ENCODE measurements around the gene MTUS2. TPM values are rescaled to one million over a fixed set of nuclear protein-coding genes. Genes with fewer than 3 reads are reported as not detected.

Gene MTUS2
- total RNA-seq, 1 donor from 2014 or later: 6.8 TPM

DNA sequence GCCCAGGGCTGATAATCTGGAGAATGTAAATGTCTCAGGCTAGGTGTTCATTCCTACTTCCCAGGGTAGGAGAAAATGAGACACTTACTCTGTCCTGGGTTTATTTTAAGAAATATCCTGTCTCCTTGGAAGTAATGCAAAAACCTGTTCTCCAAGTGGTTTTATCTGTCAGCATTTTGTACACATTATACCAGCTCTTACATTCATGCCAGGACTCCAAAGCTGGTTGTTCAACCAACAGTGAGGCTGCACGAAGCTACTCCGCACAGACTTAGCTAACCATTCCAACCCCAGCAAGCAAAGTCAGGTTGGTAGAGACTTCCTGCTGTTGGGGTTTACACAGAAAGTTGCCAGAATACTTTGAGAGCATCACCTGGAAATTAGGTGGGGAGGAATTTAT is 719.7 kb downstream of the MTUS2 start:
- Mint-ChIP-seq H3K27me3 (ENCODE audit: unreplicated experiment) (peaks cover 3% of the 10 kb centered on the region), H3K4me1 (ENCODE audit: low read depth, unreplicated experiment) (peaks cover 30% of the 10 kb centered on the region), H3K9me3 (ENCODE audit: unreplicated experiment) (peaks cover 6% of the 10 kb centered on the region), H3K36me3 (ENCODE audit: unreplicated experiment) (peaks cover 7% of the 10 kb centered on the region), H3K27ac (ENCODE audit: unreplicated experiment) (no peak overlapping the region), H3K4me3 (ENCODE audit: unreplicated experiment) (no peak overlapping the region)
- no peak for DNase-seq
- no peak for TF ChIP-seq CTCF (IDR thresholded peaks at IDR 0.05; ENCODE audit: partially characterized antibody, unreplicated experiment)

GRCh38 chr13:29540334-29540733 is 720.2 kb downstream of the MTUS2 start:
- H3K4me1 Mint-ChIP-seq (ENCODE audit: low read depth, unreplicated experiment): peaks cover 29% of the 10 kb centered on the region
- H3K27ac Mint-ChIP-seq (ENCODE audit: unreplicated experiment): no peak overlapping the region
- no peak overlapping the region for H3K4me3 Mint-ChIP-seq (ENCODE audit: unreplicated experiment)
- TF ChIP-seq CTCF (IDR thresholded peaks at IDR 0.05; ENCODE audit: partially characterized antibody, unreplicated experiment): no peak
- H3K9me3 Mint-ChIP-seq (ENCODE audit: unreplicated experiment): peaks cover 6% of the 10 kb centered on the region
- DNase-seq: no peak
- peaks cover 3% of the 10 kb centered on the region for H3K27me3 Mint-ChIP-seq (ENCODE audit: unreplicated experiment)
- peaks cover 7% of the 10 kb centered on the region for H3K36me3 Mint-ChIP-seq (ENCODE audit: unreplicated experiment)

- Mint-ChIP-seq H3K4me1 (ENCODE audit: low read depth, unreplicated experiment) (peaks cover 28% of the 10 kb centered on the region), H3K36me3 (ENCODE audit: unreplicated experiment) (peaks cover 7% of the 10 kb centered on the region), H3K9me3 (ENCODE audit: unreplicated experiment) (peaks cover 6% of the 10 kb centered on the region), H3K27me3 (ENCODE audit: unreplicated experiment) (peaks cover 3% of the 10 kb centered on the region), H3K4me3 (ENCODE audit: unreplicated experiment) (no peak overlapping the region), H3K27ac (ENCODE audit: unreplicated experiment) (no peak overlapping the region)
- no peak for DNase-seq
- TF ChIP-seq CTCF (IDR thresholded peaks at IDR 0.05; ENCODE audit: partially characterized antibody, unreplicated experiment): no peak
Measured at GRCh38 chr13:29540799-29541198, 720.7 kb downstream of the MTUS2 start.

DNA sequence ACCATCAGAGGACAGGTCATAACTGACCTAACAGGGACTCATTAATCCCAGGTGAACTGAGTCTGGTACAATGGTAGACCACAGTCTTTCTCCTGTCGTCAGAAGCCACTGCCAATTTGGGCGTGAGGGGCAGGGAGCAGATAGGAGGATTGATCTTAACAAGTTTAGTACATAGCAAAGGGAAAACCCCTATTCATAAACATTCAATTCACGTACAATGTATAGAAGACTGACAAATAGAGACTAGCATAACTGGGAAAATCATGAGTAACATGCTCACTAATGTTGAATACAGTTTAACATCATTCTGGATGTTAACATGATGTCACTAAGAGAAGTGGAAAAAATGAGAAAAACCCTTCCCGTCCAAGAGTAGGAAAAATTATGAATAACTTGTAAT is 721.3 kb downstream of the MTUS2 start:
- Mint-ChIP-seq H3K4me1 (ENCODE audit: low read depth, unreplicated experiment) (peaks cover 24% of the 10 kb centered on the region), H3K4me3 (ENCODE audit: unreplicated experiment) (no peak overlapping the region), H3K36me3 (ENCODE audit: unreplicated experiment) (peaks cover 7% of the 10 kb centered on the region), H3K27ac (ENCODE audit: unreplicated experiment) (no peak overlapping the region), H3K27me3 (ENCODE audit: unreplicated experiment) (peaks cover 3% of the 10 kb centered on the region), H3K9me3 (ENCODE audit: unreplicated experiment) (peaks cover 6% of the 10 kb centered on the region)
- TF ChIP-seq CTCF (IDR thresholded peaks at IDR 0.05; ENCODE audit: partially characterized antibody, unreplicated experiment): no peak
- DNase-seq: no peak

- Mint-ChIP-seq H3K27me3 (ENCODE audit: unreplicated experiment) (peaks cover 3% of the 10 kb centered on the region), H3K4me1 (ENCODE audit: low read depth, unreplicated experiment) (peaks cover 24% of the 10 kb centered on the region), H3K27ac (ENCODE audit: unreplicated experiment) (no peak overlapping the region), H3K4me3 (ENCODE audit: unreplicated experiment) (no peak overlapping the region), H3K36me3 (ENCODE audit: unreplicated experiment) (peaks cover 7% of the 10 kb centered on the region), H3K9me3 (ENCODE audit: unreplicated experiment) (peaks cover 6% of the 10 kb centered on the region)
- no peak for TF ChIP-seq CTCF (IDR thresholded peaks at IDR 0.05; ENCODE audit: partially characterized antibody, unreplicated experiment)
- DNase-seq: no peak
Measured at GRCh38 chr13:29542381-29542780, 722.2 kb downstream of the MTUS2 start.

All from glutamatergic neuron (in vitro differentiated cells).